ENCODE results near the gene MRPL10. TPM values are rescaled to one million over a fixed set of nuclear protein-coding genes. Genes with fewer than 3 reads are reported as not detected.

MRPL10 gene
- total RNA-seq, 1 experiment from 2014 or later = 70.2 TPM

Other genes starting within 250 kb of the MRPL10 start
- gene KPNB1, start 181.6 kb downstream of the MRPL10 start, total RNA-seq (2022) = 511 and 538 TPM in 2 replicates
- gene TBKBP1, start 137.4 kb downstream of the MRPL10 start, total RNA-seq (2022) = 6.4 and 6.5 TPM in 2 replicates
- not detected in 2 replicates for gene TBX21, start 98.3 kb downstream of the MRPL10 start, total RNA-seq (2022)
- 58.3 and 58.4 TPM in 2 replicates for gene OSBPL7, start 9.7 kb downstream of the MRPL10 start, total RNA-seq (2022)
- 2.9 and 4.0 TPM in 2 replicates for gene LRRC46, start 129 bp upstream of the MRPL10 start, total RNA-seq (2022)
- 34.8 and 37.0 TPM in 2 replicates for gene SCRN2, start 9.7 kb upstream of the MRPL10 start, total RNA-seq (2022)
- 1.1 and 1.2 TPM in 2 replicates for gene SP6, start 19.6 kb upstream of the MRPL10 start, total RNA-seq (2022)
- 21.5 and 22.4 TPM in 2 replicates for gene SP2, start 64.7 kb upstream of the MRPL10 start, total RNA-seq (2022)
- 88.0 and 98.5 TPM in 2 replicates for gene PNPO, start 110.0 kb upstream of the MRPL10 start, total RNA-seq (2022)
- gene PRR15L, start 126.3 kb upstream of the MRPL10 start, total RNA-seq (2022) = 30.2 and 49.1 TPM in 2 replicates
- gene CDK5RAP3, start 139.6 kb upstream of the MRPL10 start, total RNA-seq (2022) = 431 and 457 TPM in 2 replicates
- gene COPZ2, start 206.3 kb upstream of the MRPL10 start, total RNA-seq (2022) = 1.1 and 1.2 TPM in 2 replicates
- gene NFE2L1, start 216.8 kb upstream of the MRPL10 start, total RNA-seq (2022) = 216 and 247 TPM in 2 replicates

Data from Calu3 (cell line).